GM12874 (cell line): ENCODE measurements around the gene NTRK1.

Source experiments
- CTCF ChIP-seq: IDR thresholded peaks from 2 replicates; pipeline ENCODE4 v1.5.1; 2011; ENCODE audit warnings: low read depth, mild to moderate bottlenecking, control low read depth, low read length, moderate library complexity; ENCODE audit not compliant: insufficient read depth

NTRK1 gene

DNA sequence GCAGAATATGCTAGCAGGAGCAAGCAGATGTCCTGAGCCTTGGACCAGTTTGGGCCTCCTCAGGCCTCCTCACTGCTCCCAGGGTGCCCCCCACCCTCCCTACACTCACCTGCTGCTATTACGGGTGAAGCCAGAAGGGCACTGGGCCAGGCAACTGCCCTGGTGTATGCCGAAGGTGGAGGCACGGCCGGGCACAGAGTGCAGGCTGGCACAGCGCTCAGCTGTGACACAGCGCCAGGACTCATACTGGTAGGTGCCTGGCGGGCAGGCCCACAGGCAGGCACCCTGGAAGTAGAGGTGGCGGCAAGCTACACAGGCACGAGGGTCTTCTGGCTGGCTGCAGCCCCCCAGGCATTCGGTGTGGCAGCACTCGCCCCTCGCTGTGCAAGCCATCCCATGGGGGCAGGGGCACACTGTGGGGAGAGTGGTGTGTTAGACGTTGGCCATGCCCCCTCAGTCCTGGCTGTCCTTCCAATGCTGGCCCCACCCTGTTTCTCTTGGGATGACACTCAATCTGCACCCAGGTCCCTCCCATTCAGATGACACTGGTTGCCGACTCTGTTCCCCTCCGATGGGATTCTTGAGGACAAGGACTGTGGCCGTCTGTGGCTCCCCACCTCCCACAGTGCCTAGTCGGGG, 8.8 kb upstream of the NTRK1 start:
- TF ChIP-seq CTCF = no peak

GRCh38 chr1:156852418-156852874, 8.2 kb upstream of the NTRK1 start:
- TF ChIP-seq CTCF = no peak

- no peak for TF ChIP-seq CTCF
Measured at GRCh38 chr1:156853761-156854160, 6.9 kb upstream of the NTRK1 start.

GRCh38 chr1:156854634-156855033, 6.0 kb upstream of the NTRK1 start:
- TF ChIP-seq CTCF = no peak

- no peak for TF ChIP-seq CTCF
Measured at GRCh38 chr1:156856282-156856785, 4.3 kb upstream of the NTRK1 start.

GRCh38 chr1:156857532-156857931, 3.1 kb upstream of the NTRK1 start:
- no peak for TF ChIP-seq CTCF

- TF ChIP-seq CTCF = no peak
Measured at GRCh38 chr1:156858555-156858956, 2.1 kb upstream of the NTRK1 start.
